ENCODE measurements around the gene ZBTB20. TPM values are rescaled to one million over a fixed set of nuclear protein-coding genes. Genes with fewer than 3 reads are reported as not detected.

ZBTB20 gene
- total RNA-seq, 2 donors from 2014 or later: 55.3 to 61.2 TPM

- Mint-ChIP-seq H3K4me1 (peaks cover 14% of the 10 kb centered on the region), H3K4me3 (no peak overlapping the region), H3K36me3 (ENCODE audit: low read depth) (peaks cover 6% of the 10 kb centered on the region), H3K27ac (no peak overlapping the region), H3K27me3 (no peaks in the 10 kb centered on the region)
- ATAC-seq (no peak), DNase-seq (no peak)
- no peaks in the 10 kb centered on the region for H3K9me3 ChIP-seq (ENCODE audit: control insufficient read depth, low read length, poor library complexity, severe bottlenecking)
These were observed 275.0 kb downstream of the ZBTB20 start for GRCh38 chr3:114872050-114872449.

GRCh38 chr3:114867835-114868503 is 279.1 kb downstream of the ZBTB20 start:
- no peak overlapping the region for H3K27ac Mint-ChIP-seq
- ATAC-seq (no peak), DNase-seq (no peak)
- H3K4me3 Mint-ChIP-seq: no peak overlapping the region
- no peaks in the 10 kb centered on the region for H3K27me3 Mint-ChIP-seq
- no peaks in the 10 kb centered on the region for H3K9me3 ChIP-seq (ENCODE audit: control insufficient read depth, low read length, poor library complexity, severe bottlenecking)
- peaks cover 6% of the 10 kb centered on the region for H3K36me3 Mint-ChIP-seq (ENCODE audit: low read depth)
- peaks cover 29% of the 10 kb centered on the region for H3K4me1 Mint-ChIP-seq

- ATAC-seq (no peak), DNase-seq (no peak)
- Mint-ChIP-seq H3K27me3 (no peaks in the 10 kb centered on the region), H3K4me3 (no peak overlapping the region), H3K4me1 (peaks cover 30% of the 10 kb centered on the region), H3K27ac (no peak overlapping the region), H3K36me3 (ENCODE audit: low read depth) (peaks cover 6% of the 10 kb centered on the region)
- no peaks in the 10 kb centered on the region for H3K9me3 ChIP-seq (ENCODE audit: control insufficient read depth, low read length, poor library complexity, severe bottlenecking)
These were observed 279.7 kb downstream of the ZBTB20 start for GRCh38 chr3:114867359-114867758.

- peaks cover 31% of the 10 kb centered on the region for H3K4me1 Mint-ChIP-seq
- no peaks in the 10 kb centered on the region for H3K36me3 Mint-ChIP-seq (ENCODE audit: low read depth)
- H3K27me3 Mint-ChIP-seq: no peaks in the 10 kb centered on the region
- ATAC-seq (no peak), DNase-seq (no peak)
- peak overlapping the region; percentile 24 for H3K27ac Mint-ChIP-seq
- H3K4me3 Mint-ChIP-seq: no peak overlapping the region
- H3K9me3 ChIP-seq (ENCODE audit: control insufficient read depth, low read length, poor library complexity, severe bottlenecking): no peaks in the 10 kb centered on the region
These were observed 280.7 kb downstream of the ZBTB20 start for GRCh38 chr3:114866430-114866829.

GRCh38 chr3:114864970-114865369 is 282.1 kb downstream of the ZBTB20 start:
- H3K27ac Mint-ChIP-seq: no peak overlapping the region
- H3K9me3 ChIP-seq (ENCODE audit: control insufficient read depth, low read length, poor library complexity, severe bottlenecking): no peaks in the 10 kb centered on the region
- ATAC-seq: no peak
- no peaks in the 10 kb centered on the region for H3K27me3 Mint-ChIP-seq
- no peaks in the 10 kb centered on the region for H3K36me3 Mint-ChIP-seq (ENCODE audit: low read depth)
- H3K4me3 Mint-ChIP-seq: no peak overlapping the region
- no peak for DNase-seq
- peaks cover 32% of the 10 kb centered on the region for H3K4me1 Mint-ChIP-seq

- H3K27ac Mint-ChIP-seq: peak overlapping the region; percentile 80
- H3K27me3 Mint-ChIP-seq: no peaks in the 10 kb centered on the region
- H3K9me3 ChIP-seq (ENCODE audit: control insufficient read depth, low read length, poor library complexity, severe bottlenecking): no peaks in the 10 kb centered on the region
- peak overlapping the region; percentile 69 for H3K4me3 Mint-ChIP-seq
- DNase-seq (no peak), ATAC-seq (no peak)
- H3K4me1 Mint-ChIP-seq: peaks cover 38% of the 10 kb centered on the region
- H3K36me3 Mint-ChIP-seq (ENCODE audit: low read depth): peaks cover 3% of the 10 kb centered on the region
These were observed 283.2 kb downstream of the ZBTB20 start for GRCh38 chr3:114863848-114864247.

GRCh38 chr3:114861666-114862065 is 285.4 kb downstream of the ZBTB20 start:
- no peaks in the 10 kb centered on the region for H3K27me3 Mint-ChIP-seq
- H3K4me3 Mint-ChIP-seq: no peak overlapping the region
- H3K9me3 ChIP-seq (ENCODE audit: control insufficient read depth, low read length, poor library complexity, severe bottlenecking): no peaks in the 10 kb centered on the region
- H3K36me3 Mint-ChIP-seq (ENCODE audit: low read depth): peaks cover 3% of the 10 kb centered on the region
- H3K4me1 Mint-ChIP-seq: peaks cover 32% of the 10 kb centered on the region
- DNase-seq: no peak
- no peak for ATAC-seq
- H3K27ac Mint-ChIP-seq: peak overlapping the region; percentile 4

- no peak for ATAC-seq
- no peaks in the 10 kb centered on the region for H3K27me3 Mint-ChIP-seq
- peaks cover 3% of the 10 kb centered on the region for H3K36me3 Mint-ChIP-seq (ENCODE audit: low read depth)
- peaks cover 28% of the 10 kb centered on the region for H3K4me1 Mint-ChIP-seq
- DNase-seq: no peak
- no peak overlapping the region for H3K4me3 Mint-ChIP-seq
- no peak overlapping the region for H3K27ac Mint-ChIP-seq
- H3K9me3 ChIP-seq (ENCODE audit: control insufficient read depth, low read length, poor library complexity, severe bottlenecking): no peaks in the 10 kb centered on the region
These were observed 286.6 kb downstream of the ZBTB20 start for GRCh38 chr3:114860531-114860930.

GRCh38 chr3:114858329-114858728 is 288.8 kb downstream of the ZBTB20 start:
- no peaks in the 10 kb centered on the region for H3K27me3 Mint-ChIP-seq
- peaks cover 3% of the 10 kb centered on the region for H3K36me3 Mint-ChIP-seq (ENCODE audit: low read depth)
- ATAC-seq: no peak
- DNase-seq: no peak
- H3K4me3 Mint-ChIP-seq: no peak overlapping the region
- H3K4me1 Mint-ChIP-seq: peaks cover 20% of the 10 kb centered on the region
- no peaks in the 10 kb centered on the region for H3K9me3 ChIP-seq (ENCODE audit: control insufficient read depth, low read length, poor library complexity, severe bottlenecking)
- H3K27ac Mint-ChIP-seq: no peak overlapping the region

GRCh38 chr3:114857299-114857701 is 289.8 kb downstream of the ZBTB20 start:
- ATAC-seq (no peak), DNase-seq (no peak)
- Mint-ChIP-seq H3K4me1 (peaks cover 22% of the 10 kb centered on the region), H3K27me3 (no peaks in the 10 kb centered on the region), H3K27ac (peak overlapping the region; percentile 3), H3K36me3 (ENCODE audit: low read depth) (peaks cover 3% of the 10 kb centered on the region), H3K4me3 (no peak overlapping the region)
- H3K9me3 ChIP-seq (ENCODE audit: control insufficient read depth, low read length, poor library complexity, severe bottlenecking): no peaks in the 10 kb centered on the region

GRCh38 chr3:114856835-114857234 is 290.3 kb downstream of the ZBTB20 start:
- H3K36me3 Mint-ChIP-seq (ENCODE audit: low read depth): peaks cover 3% of the 10 kb centered on the region
- H3K27me3 Mint-ChIP-seq: no peaks in the 10 kb centered on the region
- peaks cover 24% of the 10 kb centered on the region for H3K4me1 Mint-ChIP-seq
- H3K27ac Mint-ChIP-seq: peak overlapping the region; percentile 3
- no peak for ATAC-seq
- DNase-seq: no peak
- H3K4me3 Mint-ChIP-seq: no peak overlapping the region
- H3K9me3 ChIP-seq (ENCODE audit: control insufficient read depth, low read length, poor library complexity, severe bottlenecking): no peaks in the 10 kb centered on the region

GRCh38 chr3:114855839-114856238 is 291.2 kb downstream of the ZBTB20 start:
- Mint-ChIP-seq H3K36me3 (ENCODE audit: low read depth) (peaks cover 3% of the 10 kb centered on the region), H3K27me3 (no peaks in the 10 kb centered on the region), H3K4me3 (no peak overlapping the region), H3K27ac (no peak overlapping the region), H3K4me1 (peaks cover 21% of the 10 kb centered on the region)
- no peaks in the 10 kb centered on the region for H3K9me3 ChIP-seq (ENCODE audit: control insufficient read depth, low read length, poor library complexity, severe bottlenecking)
- ATAC-seq: no peak
- DNase-seq: no peak

GRCh38 chr3:114852966-114853365 is 294.1 kb downstream of the ZBTB20 start:
- H3K27me3 Mint-ChIP-seq: no peaks in the 10 kb centered on the region
- H3K27ac Mint-ChIP-seq: no peak overlapping the region
- H3K9me3 ChIP-seq (ENCODE audit: control insufficient read depth, low read length, poor library complexity, severe bottlenecking): no peaks in the 10 kb centered on the region
- H3K4me1 Mint-ChIP-seq: peaks cover 17% of the 10 kb centered on the region
- no peak overlapping the region for H3K4me3 Mint-ChIP-seq
- ATAC-seq (no peak), DNase-seq (no peak)
- no peaks in the 10 kb centered on the region for H3K36me3 Mint-ChIP-seq (ENCODE audit: low read depth)

GRCh38 chr3:114850898-114851297 is 296.2 kb downstream of the ZBTB20 start:
- ATAC-seq (no peak), DNase-seq (no peak)
- Mint-ChIP-seq H3K36me3 (ENCODE audit: low read depth) (no peaks in the 10 kb centered on the region), H3K27ac (no peak overlapping the region), H3K27me3 (no peaks in the 10 kb centered on the region), H3K4me1 (peaks cover 13% of the 10 kb centered on the region), H3K4me3 (no peak overlapping the region)
- no peaks in the 10 kb centered on the region for H3K9me3 ChIP-seq (ENCODE audit: control insufficient read depth, low read length, poor library complexity, severe bottlenecking)

Measured in T-helper 17 cell (primary cell).